Small intestine (tissue), 7 donors: Measurements from ENCODE around the gene CFAP61. TPM values are rescaled to one million over a fixed set of nuclear protein-coding genes. Genes with fewer than 3 reads are reported as not detected.
A peak's percentile ranks its signal among the peaks of the same experiment; 100 is the strongest.

Experiments
- DNase-seq, 2 donors: peaks; one replicate each; pipeline versions ENCODE4 v3.0.0 to v3.0.0-alpha.2; 2013
- FAIRE-seq: peaks from 2 replicates; lab custom pipeline; 2012; peaks lifted over from hg19 to GRCh38; lab: Jason Lieb, UNC
- H3K27ac ChIP-seq, 3 donors: one replicate each; pipeline ENCODE4 v1.5.1; 2013; ENCODE audit warnings: low read length in 2 of 3, mild to moderate bottlenecking in 2 of 3, control low read depth in 1 of 3, inconsistent platforms in 1 of 3, low read depth in 1 of 3, moderate library complexity in 1 of 3
- H3K27me3 ChIP-seq, 3 donors: one replicate each; pipeline ENCODE4 v1.6.1; 2013; ENCODE audit warnings: low read length in 3 of 3, inconsistent platforms in 1 of 3; ENCODE audit not compliant: control insufficient read depth in 3 of 3, insufficient read depth in 3 of 3
- H3K36me3 ChIP-seq, 3 donors: one replicate each; pipeline ENCODE4 v1.6.1; 2013; ENCODE audit warnings: low read length in 3 of 3, inconsistent platforms in 1 of 3, low read depth in 1 of 3, mild to moderate bottlenecking in 1 of 3, moderate library complexity in 1 of 3; ENCODE audit not compliant: control insufficient read depth in 3 of 3, insufficient read depth in 2 of 3
- H3K4me1 ChIP-seq, 3 donors: one replicate each; pipeline ENCODE4 v1.6.1; 2013; ENCODE audit warnings: low read length in 2 of 3, inconsistent platforms in 1 of 3, low read depth in 1 of 3, mild to moderate bottlenecking in 1 of 3, moderate library complexity in 1 of 3; ENCODE audit not compliant: control insufficient read depth in 3 of 3, insufficient read depth in 2 of 3
- H3K4me3 ChIP-seq, 3 donors: one replicate each; pipeline ENCODE4 v1.5.1; 2013; ENCODE audit warnings: low read length in 3 of 3, control low read depth in 1 of 3, inconsistent platforms in 1 of 3, low read depth in 1 of 3, mild to moderate bottlenecking in 1 of 3, moderate library complexity in 1 of 3
- H3K9me3 ChIP-seq, 2 donors: one replicate each; pipeline ENCODE4 v1.6.1; 2013; ENCODE audit warnings: low read depth in 1 of 2, low read length in 1 of 2; ENCODE audit not compliant: control insufficient read depth in 2 of 2, insufficient read depth in 1 of 2
- WGBS, 3 donors: extraction: QIAGEN DNeasy Blood & Tissue Kit; methylation state at CpG; one replicate each; pipeline ENCODE4 v1.1.7; 2013; 5-methylcytosine and 5-hydroxymethylcytosine counted together
- polyA plus RNA-seq, 4 donors: library from polyadenylated mRNA; stranded (reverse) in 3 of 4; unstranded in 1 of 4; fragments of 200-250 nt in 3 of 4; fragments of 120-200 nt in 1 of 4; gene quantifications; one replicate each; pipeline versions ENCODE4 v1.2.1 to v1.2.3, GENCODE V29; 2013
- donor health status: healthy with polysubstance abuse.
- donor health status: control.
- donor health status: control.
- donor health status: Bipolar disorder and iron deficiency.
- donor health status: healthy.

The CFAP61 gene
- polyA plus RNA-seq, 4 donors: 0.18 TPM; not detected in 2

- H3K27me3 ChIP-seq: no peaks in the 10 kb centered on the region
- no peak overlapping the region for H3K4me3 ChIP-seq
- 31 to 44% (median 39%) methylated on average over 2 of the region's 2 CpGs for WGBS, 3 donors
- H3K36me3 ChIP-seq: peaks cover 0 to 8% (median 1%) of the 10 kb centered on the region in 3 donors
- no peak for FAIRE-seq
- no peak overlapping the region for H3K27ac ChIP-seq
- peaks cover 0 to 15% (median 11%) of the 10 kb centered on the region in 3 donors for H3K4me1 ChIP-seq
- no peaks in the 10 kb centered on the region for H3K9me3 ChIP-seq
- no peak for DNase-seq
These were observed 37.7 kb upstream of the CFAP61 start for GRCh38 chr20:20014659-20015058.

- peak within 1 kb of the TSS; percentile 77 to 97 (median 86) for H3K4me3 ChIP-seq
- FAIRE-seq: no peak
- H3K4me1 ChIP-seq: peaks cover 0 to 10% (median 9%) of the 10 kb centered on the region in 3 donors
- peak; percentile 89 to 96 for DNase-seq
- 0 to 1% (median 0%) methylated on average over 76 to 81 of the region's 81 CpGs for WGBS, 3 donors
- no peaks in the 10 kb centered on the region for H3K27me3 ChIP-seq
- no peaks in the 10 kb centered on the region for H3K9me3 ChIP-seq
- peaks cover 0 to 20% (median 2%) of the 10 kb centered on the region in 3 donors for H3K36me3 ChIP-seq
- H3K27ac ChIP-seq: peak within 1 kb of the TSS; percentile 15 to 76 (median 27)
These were observed 35.1 kb upstream of the CFAP61 start, which contains the start of gene NAA20 for GRCh38 chr20:20017001-20017843. Gene NAA20, plus strand, starts transcription at chr20:20017362. Its CDS starts 35 bp downstream, at chr20:20017397.

- no peaks in the 10 kb centered on the region for H3K27me3 ChIP-seq
- H3K4me1 ChIP-seq: peaks cover 0 to 10% (median 9%) of the 10 kb centered on the region in 3 donors
- no peaks in the 10 kb centered on the region for H3K9me3 ChIP-seq
- peak overlapping the region; percentile 77 to 97 (median 86) for H3K4me3 ChIP-seq
- peak overlapping the region in 1 of 3 donors; percentile 76 for H3K27ac ChIP-seq
- WGBS, 3 donors: 1 to 3% (median 2%) methylated on average over 17 of the region's 17 CpGs
- DNase-seq: no peak
- FAIRE-seq: no peak
- peaks cover 0 to 23% (median 2%) of the 10 kb centered on the region in 3 donors for H3K36me3 ChIP-seq
These were observed 34.5 kb upstream of the CFAP61 start for GRCh38 chr20:20017844-20018185.

GRCh38 chr20:20018366-20018765 lies 34.0 kb upstream of the CFAP61 start:
- Histone ChIP-seq H3K4me3 (peak overlapping the region in 2 of 3 donors; percentile 77 to 97), H3K27me3 (no peaks in the 10 kb centered on the region), H3K27ac (no peak overlapping the region), H3K9me3 (no peaks in the 10 kb centered on the region), H3K4me1 (peaks cover 0 to 10% (median 9%) of the 10 kb centered on the region in 3 donors), H3K36me3 (peaks cover under 1 to 28% (median 3%) of the 10 kb centered on the region in 3 donors)
- WGBS, 3 donors: 93 to 95% (median 94%) methylated on average over 8 of the region's 8 CpGs
- DNase-seq (no peak), FAIRE-seq (no peak)

GRCh38 chr20:20019123-20019522 lies 33.2 kb upstream of the CFAP61 start:
- Histone ChIP-seq H3K9me3 (no peaks in the 10 kb centered on the region), H3K4me1 (peaks cover 0 to 10% (median 9%) of the 10 kb centered on the region in 3 donors), H3K36me3 (peaks cover 2 to 28% (median 5%) of the 10 kb centered on the region in 3 donors), H3K4me3 (no peak overlapping the region), H3K27me3 (no peaks in the 10 kb centered on the region), H3K27ac (no peak overlapping the region)
- 37 to 66% (median 55%) methylated on average over 2 of the region's 2 CpGs for WGBS, 3 donors
- no peak for FAIRE-seq
- no peak for DNase-seq

GRCh38 chr20:20020908-20021307 lies 31.4 kb upstream of the CFAP61 start:
- Histone ChIP-seq H3K4me3 (no peak overlapping the region), H3K27ac (no peak overlapping the region), H3K36me3 (peaks cover 3 to 30% (median 5%) of the 10 kb centered on the region in 3 donors), H3K27me3 (no peaks in the 10 kb centered on the region), H3K4me1 (peaks cover 0 to 10% (median 9%) of the 10 kb centered on the region in 3 donors), H3K9me3 (no peaks in the 10 kb centered on the region)
- WGBS, 3 donors: 83 to 89% (median 88%) methylated on average over 11 of the region's 11 CpGs
- FAIRE-seq: no peak
- DNase-seq: no peak

- peaks cover 0 to 10% (median 9%) of the 10 kb centered on the region in 3 donors for H3K4me1 ChIP-seq
- FAIRE-seq (no peak), DNase-seq (no peak)
- H3K9me3 ChIP-seq: no peaks in the 10 kb centered on the region
- H3K27me3 ChIP-seq: no peaks in the 10 kb centered on the region
- H3K36me3 ChIP-seq: peaks cover 3 to 34% (median 5%) of the 10 kb centered on the region in 3 donors
- no peak overlapping the region for H3K27ac ChIP-seq
- no peak overlapping the region for H3K4me3 ChIP-seq
- WGBS, 3 donors: 86 to 88% (median 87%) methylated on average over 7 of the region's 7 CpGs
These were observed 30.5 kb upstream of the CFAP61 start for GRCh38 chr20:20021835-20022234.

GRCh38 chr20:20022498-20022897 lies 29.8 kb upstream of the CFAP61 start:
- no peak for FAIRE-seq
- peaks cover 3 to 35% (median 7%) of the 10 kb centered on the region in 3 donors for H3K36me3 ChIP-seq
- DNase-seq: no peak
- peaks cover 0 to 10% (median 9%) of the 10 kb centered on the region in 3 donors for H3K4me1 ChIP-seq
- peak overlapping the region in 1 of 3 donors; percentile 25 for H3K27ac ChIP-seq
- no peaks in the 10 kb centered on the region for H3K9me3 ChIP-seq
- H3K4me3 ChIP-seq: no peak overlapping the region
- no peaks in the 10 kb centered on the region for H3K27me3 ChIP-seq
